HG03280 (cell line): ENCODE results near the gene FKBP7.
"Not testable (repeated sequence)": the region's sequence is repeated elsewhere in the genome, so short reads cannot be mapped to it uniquely, and the experiment has no call there.

Experiments used
- ATAC-seq: cut with Tn5 transposase; IDR thresholded peaks from one replicate; pipeline ENCODE4 v1.9.1; 2021; ENCODE audit warnings: mild to moderate bottlenecking, moderate library complexity; ENCODE audit not compliant: unreplicated experiment

Gene FKBP7

DNA sequence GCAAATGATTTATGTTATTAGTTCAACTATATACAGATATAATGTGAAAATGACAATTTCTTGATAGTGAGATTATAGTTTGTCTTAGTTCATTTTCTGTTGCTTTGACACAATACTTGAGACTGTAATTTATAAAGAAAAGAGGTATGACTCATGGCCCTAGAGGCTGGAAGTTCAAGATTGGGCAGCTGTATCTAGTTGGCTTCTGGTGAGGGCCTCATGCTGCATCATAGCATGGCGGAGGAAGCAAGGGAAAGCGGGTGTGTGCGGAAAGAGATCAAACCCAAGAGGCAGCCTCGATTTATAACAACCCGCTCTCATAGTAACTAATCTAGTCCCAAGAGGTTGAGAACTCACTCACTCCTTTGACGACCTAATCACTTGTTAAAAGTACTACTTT is 13.2 kb upstream of the FKBP7 start:
- no peak for ATAC-seq

DNA sequence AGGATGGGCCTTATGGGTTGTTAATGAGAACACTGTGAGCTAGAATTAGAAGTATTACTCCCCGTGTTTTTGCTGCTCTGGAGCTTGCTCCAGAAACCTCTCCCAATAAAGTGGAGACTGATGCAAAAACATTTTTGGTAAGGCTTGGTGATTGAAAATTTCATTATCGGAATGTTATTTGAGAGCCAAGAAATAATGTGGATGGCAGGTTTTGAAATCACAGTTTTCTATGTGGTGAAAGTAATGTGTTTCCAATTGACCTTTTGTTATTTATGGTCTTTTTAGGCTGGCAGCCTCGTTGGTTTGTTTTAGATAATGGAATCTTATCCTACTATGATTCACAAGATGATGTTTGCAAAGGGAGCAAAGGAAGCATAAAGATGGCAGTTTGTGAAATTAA is 7.0 kb upstream of the FKBP7 start:
- ATAC-seq = no peak

DNA sequence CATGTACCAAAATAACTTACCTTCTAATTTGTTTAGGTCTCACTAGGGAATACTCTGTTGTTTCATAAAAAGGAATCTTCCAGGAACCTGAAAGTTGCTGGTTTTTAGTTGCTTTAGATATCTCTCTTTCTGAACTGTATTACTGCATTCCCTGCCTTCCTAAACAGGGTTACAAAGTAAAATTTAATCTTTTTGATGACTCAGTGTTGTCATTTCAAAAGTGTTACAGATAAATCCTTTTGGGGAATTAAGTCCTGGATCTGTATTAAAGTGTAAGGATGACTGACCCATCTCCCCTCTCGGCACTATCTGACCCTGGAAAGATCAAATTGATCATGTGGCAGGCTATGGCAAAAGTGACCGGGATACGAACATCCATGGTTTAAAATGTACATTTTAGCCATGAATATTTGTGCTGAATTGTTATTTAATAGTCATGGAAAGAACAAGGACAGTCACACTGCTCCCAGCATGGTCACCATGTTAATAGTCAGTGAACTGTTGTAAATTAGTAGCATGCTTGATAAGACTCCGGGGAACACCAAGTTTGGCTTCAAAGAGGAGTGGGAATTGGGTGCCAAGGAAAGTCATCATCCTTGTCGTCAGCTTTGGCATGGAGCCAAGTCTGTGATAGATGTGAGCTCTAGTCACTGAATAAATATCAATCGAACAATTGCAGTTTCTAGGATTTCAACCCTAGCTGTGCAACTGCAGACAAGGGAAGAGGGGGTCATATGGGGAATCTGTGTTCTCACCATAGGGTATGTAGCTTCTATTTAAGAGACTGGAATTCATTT is 6.0 kb upstream of the FKBP7 start:
- no peak for ATAC-seq

- peak; percentile 20 for ATAC-seq
Observed at GRCh38 chr2:178482437-178482836, 4.0 kb upstream of the FKBP7 start.

GRCh38 chr2:178480227-178481181 is 2.1 kb upstream of the FKBP7 start, which contains the start of gene PLEKHA3:
Gene PLEKHA3, plus strand, starts transcription at chr2:178480457. Its CDS starts 413 bp downstream, at chr2:178480870.
- peak; percentile 62 for ATAC-seq

DNA sequence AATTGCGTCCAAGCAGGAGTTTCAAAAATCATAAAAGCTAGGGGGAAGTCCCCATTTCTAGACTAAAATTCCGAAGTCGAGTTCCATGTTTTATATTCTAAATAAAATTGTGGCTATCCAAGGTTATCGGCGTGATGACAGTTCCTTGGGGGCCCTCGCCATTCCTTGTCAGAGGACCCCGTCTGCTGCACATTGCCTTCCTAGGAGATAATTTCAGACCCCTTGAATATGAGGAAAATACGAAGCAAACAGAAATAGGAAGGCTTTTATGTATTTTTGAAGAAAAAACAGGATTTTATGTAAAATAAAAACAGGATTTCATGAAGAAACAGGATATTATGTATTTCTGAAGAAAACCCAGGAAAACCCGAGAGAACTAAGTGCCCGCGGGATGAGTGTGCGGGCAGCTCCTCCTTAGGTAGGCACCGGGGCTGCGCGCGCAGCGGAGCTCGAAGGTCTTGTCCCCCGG is 1.4 kb upstream of the FKBP7 start:
- no peak for ATAC-seq

GRCh38 chr2:178479275-178479616 is 846 bp upstream of the FKBP7 start:
- ATAC-seq = no peak

GRCh38 chr2:178478130-178478438 is 316 bp downstream of the FKBP7 start:
- peak; percentile 5 for ATAC-seq

DNA sequence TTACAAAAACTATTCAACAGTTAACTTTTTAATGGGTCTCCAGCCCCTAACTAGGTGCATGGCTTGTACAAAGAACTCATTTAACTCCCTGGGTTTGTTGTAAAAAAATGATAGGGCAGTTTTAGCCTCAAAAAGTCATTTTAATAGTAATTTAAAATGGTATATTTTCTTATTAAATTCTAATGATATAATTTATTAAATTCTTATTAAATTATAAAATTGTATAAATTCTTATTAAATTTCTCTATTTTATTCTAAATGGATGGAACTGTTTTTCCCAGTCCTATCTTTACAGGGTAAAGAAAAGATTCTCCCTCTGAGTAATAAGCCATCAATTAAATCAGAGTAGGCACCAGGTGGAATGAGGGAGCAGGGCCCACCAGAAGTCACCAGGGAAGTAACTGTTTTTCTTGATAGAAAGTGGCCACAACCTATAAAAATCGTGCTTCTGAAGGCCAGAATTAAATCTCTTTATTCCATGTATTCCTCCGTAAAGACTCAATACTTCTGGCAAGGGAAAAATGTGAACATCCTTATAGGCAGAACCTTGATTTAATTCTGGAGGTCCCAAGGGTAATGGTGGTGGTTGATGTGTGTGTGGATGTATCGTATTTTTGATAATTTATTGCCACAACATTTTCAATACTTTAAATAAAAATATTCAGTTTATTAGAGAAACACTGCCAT is 814 bp downstream of the FKBP7 start:
- ATAC-seq = no peak

DNA sequence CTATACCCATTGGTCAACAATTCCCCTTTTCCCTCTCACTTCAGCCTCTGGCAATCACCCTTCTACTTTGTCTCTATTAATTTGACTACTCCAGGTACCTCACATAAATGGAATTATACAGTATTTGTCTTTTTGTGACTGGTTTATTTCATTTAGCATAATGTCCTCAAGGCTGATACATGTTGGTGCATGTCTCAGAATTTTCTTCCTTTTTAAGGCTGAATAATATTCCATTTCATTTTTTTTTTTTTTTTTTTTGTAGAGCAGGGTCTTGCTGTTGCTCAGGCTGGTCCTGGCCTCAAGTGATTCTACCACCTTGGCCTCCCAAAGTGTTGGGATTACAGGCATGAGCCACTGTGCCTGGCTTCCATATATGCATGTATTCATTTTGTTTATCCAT is 1.9 kb downstream of the FKBP7 start:
- no peak for ATAC-seq

DNA sequence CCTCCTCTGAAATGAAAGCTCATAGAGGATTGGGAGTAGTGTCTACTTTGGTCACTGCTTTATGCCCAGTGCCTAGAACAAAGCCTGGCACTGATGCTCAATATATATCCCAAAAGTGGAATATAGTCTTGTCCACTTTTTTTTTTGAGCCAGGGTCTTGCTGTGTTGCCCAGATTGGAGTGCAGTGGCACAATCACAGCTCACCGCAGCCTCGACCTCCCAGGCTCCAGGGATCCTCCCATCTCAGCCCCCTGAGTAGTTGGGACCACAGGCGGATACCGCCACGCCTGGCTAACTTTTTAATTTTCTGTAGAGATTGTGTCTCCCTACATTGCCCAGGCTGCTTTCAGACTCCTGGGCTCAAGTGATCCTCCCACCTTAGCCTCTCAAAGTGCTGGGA is 3.8 kb downstream of the FKBP7 start:
- ATAC-seq = no peak

DNA sequence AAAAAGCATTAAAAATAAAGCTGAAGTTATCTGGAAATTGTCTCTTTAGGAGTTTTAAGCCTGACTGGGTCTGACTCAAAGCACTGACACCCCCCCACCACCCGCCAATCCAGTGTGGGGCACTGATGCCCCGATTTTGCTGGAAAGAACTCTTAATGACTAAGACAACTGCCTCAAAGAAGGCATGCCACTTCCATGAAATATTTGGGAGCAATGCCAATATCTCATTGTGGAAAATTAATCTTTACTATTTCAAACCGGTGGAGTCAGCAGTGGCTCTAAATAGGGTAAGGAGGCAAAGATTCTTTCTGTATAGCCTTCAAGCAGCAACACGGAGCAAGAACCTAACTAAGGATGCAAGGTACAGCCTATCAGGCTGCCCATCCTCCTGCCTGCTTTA is 4.5 kb downstream of the FKBP7 start:
- ATAC-seq = no peak

- ATAC-seq = no peak
Observed at GRCh38 chr2:178473373-178473772, 5.0 kb downstream of the FKBP7 start.

- ATAC-seq = not testable (repeated sequence)
Observed at GRCh38 chr2:178471313-178471712, 7.1 kb downstream of the FKBP7 start.

DNA sequence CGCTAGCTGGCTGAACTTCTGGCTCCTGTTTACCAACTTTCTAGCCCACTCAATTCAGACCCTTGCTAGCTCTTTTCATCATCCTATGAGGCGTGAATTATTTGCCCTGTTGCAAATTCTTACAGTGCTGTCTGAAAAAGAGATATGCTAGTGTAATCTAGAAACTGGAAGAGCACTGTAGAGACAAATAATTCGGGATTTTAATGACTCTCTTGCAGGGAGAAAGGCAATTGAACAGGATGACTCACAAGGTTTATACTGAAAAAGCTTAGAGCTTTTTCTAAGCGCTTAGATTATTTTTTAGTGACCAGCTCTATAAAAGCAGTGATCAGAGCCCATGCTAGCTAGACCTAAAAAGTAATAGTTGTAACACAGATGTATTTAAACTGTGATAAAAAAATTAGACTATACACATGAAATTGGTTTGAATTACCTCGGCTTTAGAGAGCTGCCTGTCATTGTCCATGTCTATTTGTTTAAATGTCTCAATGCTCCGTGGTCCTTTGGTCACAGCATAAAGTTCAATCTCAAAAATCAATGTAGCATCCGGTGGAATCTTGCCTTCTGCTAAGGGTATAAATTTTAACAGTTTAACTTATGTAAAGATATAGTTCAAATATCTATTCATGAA is 9.1 kb downstream of the FKBP7 start:
- no peak for ATAC-seq

- no peak for ATAC-seq
Observed at GRCh38 chr2:178457390-178457886, 21.0 kb downstream of the FKBP7 start.

GRCh38 chr2:178455947-178456346 is 22.5 kb downstream of the FKBP7 start:
- no peak for ATAC-seq

GRCh38 chr2:178452870-178453269 is 25.5 kb downstream of the FKBP7 start:
- ATAC-seq = no peak

GRCh38 chr2:178452334-178452733 is 26.1 kb downstream of the FKBP7 start:
- no peak for ATAC-seq

DNA sequence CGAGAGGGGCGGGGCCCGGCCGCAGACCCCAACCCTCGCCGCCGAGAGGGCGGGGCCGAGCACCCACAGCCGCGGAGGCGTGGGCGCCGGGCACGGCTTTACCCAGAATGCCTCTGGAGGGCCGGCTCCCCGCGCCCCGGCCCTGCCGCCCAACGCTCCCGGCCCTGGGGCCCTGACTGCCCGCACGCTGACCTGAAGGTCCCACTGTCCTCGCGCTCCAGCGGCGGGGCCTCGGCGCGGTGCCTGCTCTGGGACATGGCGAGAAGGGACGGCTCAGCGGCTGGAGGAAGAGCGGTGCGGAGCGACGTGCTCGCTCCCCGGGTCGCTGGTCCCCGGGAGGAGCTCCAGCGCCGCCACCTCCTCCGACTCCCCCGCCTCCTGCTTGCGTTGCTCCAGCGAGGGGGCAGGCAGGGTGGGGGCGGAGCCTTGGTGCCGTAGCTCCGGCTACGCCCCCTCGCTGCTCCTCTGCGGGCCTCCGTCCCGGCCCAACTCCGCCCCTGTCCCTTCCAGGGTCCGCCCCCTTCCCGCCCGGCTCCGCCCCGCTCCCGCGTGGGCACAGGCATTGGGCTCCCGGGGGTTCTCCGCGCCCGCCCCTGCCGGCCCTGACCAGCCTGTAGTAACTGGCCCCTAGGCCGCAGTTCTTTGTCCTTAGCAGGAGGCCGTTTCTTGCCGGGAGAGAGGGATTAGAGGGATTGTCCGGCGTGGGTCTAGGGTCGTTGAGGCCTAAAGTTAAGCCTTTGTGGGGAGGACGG is 27.4 kb downstream of the FKBP7 start, which contains the start of the genes PJVK and PRKRA:
Gene PJVK, plus strand, starts transcription at position 605 of the 752 bp plus-strand sequence. CDS start 2,032 bp downstream, outside the sequence.
Gene PRKRA, minus strand, starts transcription at position 402 of the 752 bp plus-strand sequence. Its CDS starts 145 bp downstream, at position 257.
- peak; percentile 86 for ATAC-seq
